Superior temporal gyrus (tissue), 1 donor: ENCODE results near the gene CRB2.

Source experiments
- DNase-seq: peaks from one replicate; pipeline ENCODE4 v3.0.0-alpha.2; 2016; ENCODE audit errors: extremely low spot score

CRB2 gene

DNA sequence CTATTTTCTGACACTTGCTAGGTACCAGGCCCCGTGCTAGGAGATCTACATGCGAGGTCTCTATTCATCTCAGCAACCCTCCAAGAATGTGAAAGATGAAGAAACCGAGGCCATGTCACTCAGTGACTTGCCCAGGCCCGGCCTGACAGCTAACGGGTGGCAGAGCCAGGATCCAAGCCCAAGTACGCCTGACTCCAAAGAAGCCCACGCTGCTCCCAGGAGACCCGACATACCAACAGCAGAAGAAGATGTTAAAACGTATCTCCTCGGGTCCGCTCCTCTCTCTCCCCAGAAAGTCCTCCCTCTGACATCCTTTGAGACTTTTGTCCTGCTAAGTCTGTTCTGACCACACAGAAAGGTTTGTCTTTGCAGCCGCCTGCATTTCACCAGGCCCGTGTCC, 65.2 kb downstream of the CRB2 start:
- DNase-seq, result no peak

- DNase-seq, result no peak
Observed at GRCh38 chr9:123421801-123422455, 65.9 kb downstream of the CRB2 start.

DNA sequence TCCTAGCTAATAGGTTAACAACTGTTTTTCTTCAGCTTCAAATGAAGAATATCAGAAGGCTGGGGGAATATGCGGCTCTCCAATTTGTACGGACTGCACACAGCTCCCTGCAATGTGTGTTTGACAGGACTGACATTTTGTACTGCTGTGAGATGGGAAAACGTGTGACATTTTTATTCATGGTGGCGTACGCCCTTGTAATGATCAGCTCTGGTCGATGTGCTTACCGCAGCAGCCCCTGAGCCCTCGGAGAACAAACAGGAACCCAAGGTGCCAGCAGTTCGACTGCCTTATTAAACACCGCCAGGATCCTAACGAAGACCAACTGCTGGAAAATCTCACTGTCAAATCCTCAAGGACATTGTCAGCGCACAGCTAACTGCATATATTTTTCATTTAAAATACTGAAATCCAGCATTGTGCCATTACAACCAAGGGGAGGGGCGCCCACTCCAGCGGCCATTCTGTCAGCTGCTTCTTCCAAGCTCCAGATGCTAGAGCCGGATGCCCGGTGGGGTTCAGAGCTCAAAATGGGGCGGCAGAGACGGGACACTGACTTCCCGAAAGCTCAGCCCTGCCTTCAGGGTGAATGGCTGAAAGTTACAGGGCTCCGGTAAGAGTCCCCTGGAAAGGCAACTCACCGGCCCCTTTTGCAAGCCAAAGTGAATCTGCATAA, 66.8 kb downstream of the CRB2 start:
- DNase-seq, result no peak

DNA sequence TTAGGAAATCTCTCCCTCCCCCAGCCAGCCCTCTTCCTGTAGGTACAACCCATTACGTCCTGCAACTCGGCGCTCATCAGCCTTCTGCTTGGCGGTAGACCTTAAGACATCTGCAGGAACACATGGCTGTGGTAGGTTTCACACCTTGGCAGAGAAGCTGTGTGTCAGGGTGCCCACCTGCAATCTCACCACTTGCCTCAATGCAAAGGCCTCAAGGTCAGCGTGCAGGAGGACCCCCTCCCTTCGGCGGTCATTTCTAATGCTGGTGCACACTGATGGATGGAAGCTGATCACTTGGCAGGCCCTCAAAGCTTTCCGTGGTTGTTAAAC, 67.3 kb downstream of the CRB2 start:
- no peak for DNase-seq

GRCh38 chr9:123424131-123424530, 68.1 kb downstream of the CRB2 start:
- no peak for DNase-seq

DNA sequence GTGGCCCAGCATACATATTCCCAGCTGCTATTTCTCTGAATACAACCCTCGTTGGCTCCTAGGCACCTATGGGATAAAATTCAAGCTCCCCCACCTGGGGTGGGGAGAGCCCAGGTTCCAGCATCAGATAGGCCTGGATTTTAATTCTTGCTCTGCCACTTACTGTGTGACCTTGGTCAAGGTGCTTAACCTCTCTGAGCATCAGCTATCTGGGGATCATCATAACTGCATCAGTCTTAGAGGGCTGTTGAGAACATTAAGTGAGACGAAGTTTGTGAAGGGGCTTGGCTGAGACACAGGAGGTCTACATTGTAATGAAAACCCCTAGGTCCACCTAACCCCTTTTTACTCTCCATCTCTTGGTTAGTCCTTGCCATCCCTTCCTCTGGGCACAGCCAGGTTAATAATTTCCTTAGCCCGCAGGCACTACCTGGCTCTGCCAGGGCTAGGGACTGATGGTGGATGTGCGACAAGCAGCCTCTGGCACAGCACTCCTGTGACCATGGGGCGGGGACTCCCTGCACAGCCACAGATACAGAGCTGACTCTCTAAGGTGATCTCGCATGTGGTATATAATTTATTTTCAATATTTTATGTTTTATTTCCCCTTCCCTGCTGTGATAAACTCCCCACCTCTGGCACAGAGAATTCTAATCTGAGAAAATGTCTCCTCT, 68.7 kb downstream of the CRB2 start:
- no peak for DNase-seq

DNA sequence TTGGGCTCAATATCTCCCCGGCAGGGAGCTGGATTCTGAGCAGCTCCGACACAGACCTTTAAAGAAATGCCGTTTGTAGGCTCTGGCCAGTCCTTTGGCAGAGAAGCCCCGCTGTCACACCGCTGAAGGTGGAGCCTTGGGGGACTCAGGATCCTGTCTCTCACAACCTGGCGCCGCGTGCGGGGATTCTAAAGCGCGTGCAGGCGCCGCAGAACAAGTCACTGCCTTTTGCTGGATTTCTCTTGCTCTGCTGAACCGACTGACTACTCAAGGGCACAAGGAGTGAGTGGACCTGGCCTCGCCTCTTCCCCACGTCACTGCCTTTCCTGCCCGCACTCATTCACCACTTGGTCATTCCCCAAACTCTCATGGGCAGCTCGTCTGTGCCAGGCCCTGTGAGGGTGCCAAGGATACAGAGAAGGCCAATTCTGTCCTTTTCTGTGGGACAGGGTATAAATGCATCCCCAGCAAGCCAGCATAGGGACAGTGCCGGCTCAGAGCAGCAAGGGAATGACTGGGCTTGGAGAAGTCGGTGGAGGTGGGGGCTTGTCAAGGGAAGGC, 69.3 kb downstream of the CRB2 start:
- no peak for DNase-seq

GRCh38 chr9:123425836-123426365, 69.9 kb downstream of the CRB2 start:
- no peak for DNase-seq

- DNase-seq, result no peak
Observed at GRCh38 chr9:123426406-123426805, 70.4 kb downstream of the CRB2 start.
